Hematopoietic multipotent progenitor cell (in vitro differentiated cells): ENCODE measurements around the gene LACTB. TPM values are rescaled to one million over a fixed set of nuclear protein-coding genes. Genes with fewer than 3 reads are reported as not detected.
"Not testable (repeated sequence)": the region's sequence is repeated elsewhere in the genome, so short reads cannot be mapped to it uniquely, and the experiment has no call there.

Experiments
- DNase-seq, 3 donors: peaks; one replicate each; pipeline ENCODE4 v3.0.0-alpha.2; 2011 to 2015; ENCODE audit warnings: low read depth in 2 of 3, low spot score in 2 of 3
- total RNA-seq: library from RNA; depleted of rRNA; stranded (reverse); fragments of >200 nt; gene quantifications from one replicate; pipeline ENCODE4 v1.2.3, GENCODE V29; 2012

LACTB gene
- total RNA-seq, 1 donor, result 7.3 TPM

DNA sequence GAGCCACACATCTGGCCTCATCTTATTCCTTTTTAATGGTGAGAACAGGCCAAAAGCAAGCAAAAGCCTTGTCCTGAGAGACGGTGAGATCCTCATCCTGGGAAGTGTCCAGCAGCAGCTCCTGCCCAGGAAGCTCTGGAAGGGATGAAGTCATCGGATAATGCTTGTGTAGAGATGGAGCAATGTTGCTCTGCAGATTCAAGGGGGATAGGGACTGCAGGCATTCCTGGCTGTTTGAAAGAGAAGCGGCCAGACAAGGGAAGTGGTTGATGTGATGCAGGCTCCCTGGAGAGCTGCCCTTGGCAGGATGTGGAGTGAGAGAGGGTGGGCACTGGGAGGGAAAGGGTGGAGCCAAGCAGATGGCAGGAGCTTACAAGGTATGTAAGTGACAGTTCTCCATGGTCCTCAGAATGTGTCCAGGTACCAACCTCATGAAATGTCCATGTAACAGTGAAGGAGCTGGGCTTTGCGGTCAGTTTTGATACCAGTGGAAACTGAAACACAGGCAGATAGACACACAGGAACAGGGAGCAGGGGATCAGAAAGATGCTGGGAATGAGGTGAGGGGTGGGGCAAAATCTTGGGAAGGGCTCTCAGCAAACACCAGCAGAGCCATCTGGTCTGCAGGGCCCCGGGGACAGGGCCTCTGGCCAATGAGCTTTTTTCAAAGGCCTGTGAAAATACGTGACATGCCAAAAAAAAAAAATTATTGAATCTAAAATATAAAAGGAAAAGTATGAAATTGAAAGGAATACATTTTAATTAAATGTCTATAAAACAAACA is 32.2 kb upstream of the LACTB start:
- no peak for DNase-seq

DNA sequence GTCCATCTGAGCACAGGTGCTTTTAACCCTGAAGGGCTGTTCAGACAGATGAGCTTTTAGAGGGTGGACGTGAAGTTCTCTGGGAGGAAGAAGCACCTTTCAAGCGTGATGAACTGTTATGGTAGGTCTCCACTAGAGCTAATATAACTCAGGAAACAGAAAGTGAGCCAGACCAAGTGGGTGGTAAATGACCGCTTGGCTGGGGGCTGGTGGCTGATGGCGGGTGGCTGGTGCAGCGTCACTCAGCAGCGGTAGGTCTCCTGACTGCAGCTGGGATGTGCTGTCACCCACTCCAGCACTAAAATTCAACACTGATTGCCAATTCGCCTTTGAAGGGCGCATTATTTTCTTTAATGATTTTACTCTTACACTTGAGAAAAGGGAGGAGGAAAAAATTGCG is 31.2 kb upstream of the LACTB start:
- DNase-seq, result no peak

DNA sequence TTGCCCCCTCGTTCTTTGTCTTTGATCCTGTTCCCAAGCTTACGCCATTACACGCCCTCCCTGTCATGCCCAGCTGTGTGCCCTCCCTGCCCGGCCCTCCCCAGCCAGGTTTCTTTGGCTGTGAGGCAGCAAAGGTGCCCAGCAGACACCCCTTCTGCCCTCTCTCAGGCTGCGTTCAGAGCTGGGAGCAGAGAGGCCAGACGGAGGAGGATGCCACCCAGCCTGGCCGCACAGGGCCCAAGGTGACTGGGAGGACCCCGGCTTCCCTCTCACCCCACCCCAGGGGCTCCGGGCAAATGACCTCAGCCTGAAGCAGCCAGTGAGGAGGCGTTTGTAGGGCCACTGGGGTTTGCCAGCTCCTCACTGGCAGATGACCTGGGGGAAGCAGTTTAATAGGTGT is 30.8 kb upstream of the LACTB start:
- no peak for DNase-seq

DNA sequence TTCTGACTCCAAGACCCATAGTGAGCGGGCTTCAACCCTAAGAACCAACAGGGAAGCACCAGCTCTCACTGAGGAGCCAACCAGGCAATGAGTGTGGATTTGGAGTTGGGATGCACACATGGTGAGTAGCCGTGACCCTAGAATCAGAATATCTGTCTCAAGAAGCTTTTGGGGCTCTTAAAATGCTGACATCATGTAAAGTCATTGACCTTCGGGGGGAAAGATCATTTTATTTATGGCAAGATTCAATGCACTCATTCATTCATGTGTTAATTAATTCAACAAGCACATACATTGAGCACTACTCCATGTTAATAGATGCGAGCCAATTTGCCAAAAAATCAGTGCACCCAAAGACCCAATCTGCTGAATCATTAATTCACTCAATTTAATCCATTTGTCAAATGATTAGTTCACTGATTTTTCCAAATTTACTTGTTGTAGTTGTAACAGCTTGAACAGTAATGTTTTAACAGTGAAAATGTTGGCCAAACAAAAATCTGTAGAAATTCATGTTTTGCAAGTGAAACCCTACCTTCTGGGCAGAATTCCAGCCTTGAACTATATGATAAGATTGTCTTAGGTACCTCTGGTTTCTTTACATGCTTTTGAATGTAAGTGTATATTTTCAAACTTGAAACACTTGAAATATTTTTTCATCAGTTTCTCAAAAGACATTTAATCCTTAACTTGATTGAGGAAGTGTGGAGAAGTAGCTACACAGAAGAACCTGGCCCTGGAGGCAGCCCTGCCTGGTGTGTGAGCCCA is 29.8 kb upstream of the LACTB start:
- no peak for DNase-seq

DNA sequence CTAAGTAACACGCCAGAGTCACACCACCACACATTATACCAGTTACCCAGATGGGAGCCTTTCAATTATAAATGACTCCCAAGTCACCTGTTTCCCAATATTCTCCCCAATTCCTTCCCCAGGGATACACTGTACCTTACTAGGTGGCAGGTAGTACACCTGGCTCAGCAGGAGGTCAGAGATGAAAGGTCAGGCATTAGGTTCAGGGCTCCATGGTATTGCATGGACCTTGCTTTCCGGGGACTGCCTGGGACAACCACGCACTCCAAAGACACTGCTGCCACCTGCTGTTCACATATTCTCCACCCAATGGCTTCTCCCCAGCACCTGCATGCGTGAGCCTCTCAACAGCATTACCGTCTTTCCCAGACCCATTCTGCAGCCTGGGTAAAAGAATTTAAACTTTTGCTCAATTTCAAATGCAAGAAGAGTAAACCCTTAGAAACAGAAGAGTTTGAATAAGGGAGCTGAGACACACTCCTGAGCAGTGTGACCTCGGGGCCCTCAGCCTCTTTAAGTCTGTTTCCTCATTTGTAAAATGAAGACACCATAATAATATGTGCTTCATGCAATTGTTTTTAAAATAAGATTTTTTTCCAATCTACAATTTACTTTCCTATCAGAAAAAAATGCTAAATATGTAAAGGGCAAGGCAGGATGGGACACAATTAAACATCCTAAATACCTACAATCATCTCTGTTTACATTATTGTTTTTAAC is 28.0 kb upstream of the LACTB start:
- peak; percentile 36 to 80 (median 62) for DNase-seq

DNA sequence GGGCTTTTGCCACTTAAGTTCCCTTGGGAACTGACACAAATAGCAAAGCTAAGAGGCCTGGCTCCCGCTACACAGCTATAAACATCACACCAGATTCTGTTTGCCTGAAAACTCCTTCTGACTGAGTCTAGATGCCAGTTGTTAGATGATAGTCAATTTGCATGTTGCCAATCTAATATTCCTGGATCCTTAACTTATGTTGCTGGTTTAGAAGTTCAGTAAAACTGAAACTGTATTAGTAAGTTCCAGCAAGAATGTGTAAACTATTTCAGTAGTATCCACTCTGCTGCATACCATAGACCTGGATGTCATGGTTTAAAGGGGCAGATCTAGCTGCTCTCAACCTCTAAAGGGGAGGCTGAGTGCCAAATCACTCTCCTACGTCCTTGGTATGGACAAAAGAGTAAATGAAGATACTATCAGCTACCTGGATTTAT is 27.1 kb upstream of the LACTB start:
- DNase-seq, result no peak

DNA sequence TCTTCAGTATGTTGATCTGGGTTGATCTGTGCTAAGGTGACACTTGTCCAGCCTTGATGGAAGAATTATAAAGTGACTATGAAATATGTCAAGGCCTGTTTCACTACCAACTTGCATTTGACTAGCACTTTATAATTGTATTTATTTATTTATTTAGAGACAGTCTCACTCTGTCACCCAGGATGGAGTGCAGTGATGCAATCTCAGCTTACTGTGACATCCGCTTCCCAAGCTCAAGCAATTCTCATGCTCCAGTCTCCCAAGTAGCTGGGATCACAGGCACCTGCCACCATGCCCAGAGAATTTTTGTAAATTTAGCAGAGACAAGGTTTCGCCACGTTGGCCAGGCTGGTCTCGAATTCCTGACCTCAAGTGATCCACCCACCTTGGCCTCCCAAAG is 25.5 kb upstream of the LACTB start:
- no peak for DNase-seq

DNA sequence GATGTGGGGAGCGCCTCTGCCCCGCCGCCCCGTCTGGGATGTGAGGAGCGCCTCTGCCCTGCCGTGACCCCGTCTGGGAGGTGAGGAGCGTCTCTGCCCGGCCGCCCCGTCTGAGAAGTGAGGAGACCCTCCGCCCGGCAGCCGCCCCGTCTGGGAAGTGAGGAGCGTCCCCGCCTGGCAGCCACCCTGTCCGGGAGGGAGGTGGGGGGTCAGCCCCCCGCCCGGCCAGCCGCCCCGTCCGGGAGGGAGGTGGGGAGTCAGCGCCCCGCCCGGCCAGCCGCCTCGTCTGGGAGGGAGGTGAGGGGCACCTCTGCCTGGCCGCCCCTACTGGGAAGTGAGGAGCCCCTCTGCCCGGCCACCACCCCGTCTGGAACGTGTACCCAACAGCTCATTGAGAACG is 22.8 kb upstream of the LACTB start:
- DNase-seq, result not testable (repeated sequence)

DNA sequence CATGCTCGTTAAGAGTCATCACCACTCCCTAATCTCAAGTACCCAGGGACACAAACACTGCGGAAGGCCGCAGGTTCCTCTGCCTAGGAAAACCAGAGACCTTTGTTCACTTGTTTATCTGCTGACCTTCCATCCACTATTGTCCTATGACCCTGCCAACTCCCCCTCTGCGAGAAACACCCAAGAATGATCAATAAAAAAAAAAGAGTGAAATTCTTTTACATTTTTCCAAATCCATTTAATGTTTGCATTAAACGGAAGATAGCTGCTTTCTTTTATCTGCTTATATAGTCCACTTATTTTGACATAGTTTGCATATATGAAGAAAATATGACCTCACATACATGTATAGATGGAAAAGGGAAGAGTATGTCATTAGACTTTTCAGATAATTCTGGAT is 22.1 kb upstream of the LACTB start:
- DNase-seq, result not testable (repeated sequence)

DNA sequence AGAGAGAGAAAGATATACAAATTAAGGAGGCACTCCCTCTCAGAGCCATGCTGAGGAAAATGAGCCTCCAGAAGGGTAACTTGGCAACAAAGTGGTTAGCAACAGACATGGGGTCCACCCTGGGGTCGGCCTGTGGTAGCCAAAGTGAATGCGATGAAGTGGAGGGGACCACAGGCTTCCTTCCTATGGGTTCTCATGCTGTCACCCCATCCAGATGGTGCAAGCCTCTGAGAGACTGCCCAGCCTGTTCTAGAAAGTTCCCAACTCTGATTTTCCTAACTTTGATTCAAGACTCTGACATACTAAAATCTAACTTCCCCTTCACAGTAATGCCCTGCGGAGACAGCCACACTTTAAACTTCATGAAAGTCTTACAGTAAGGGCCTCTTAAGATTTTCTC is 18.2 kb upstream of the LACTB start:
- peak in 2 of 3 donors; percentile 18 to 70 for DNase-seq

DNA sequence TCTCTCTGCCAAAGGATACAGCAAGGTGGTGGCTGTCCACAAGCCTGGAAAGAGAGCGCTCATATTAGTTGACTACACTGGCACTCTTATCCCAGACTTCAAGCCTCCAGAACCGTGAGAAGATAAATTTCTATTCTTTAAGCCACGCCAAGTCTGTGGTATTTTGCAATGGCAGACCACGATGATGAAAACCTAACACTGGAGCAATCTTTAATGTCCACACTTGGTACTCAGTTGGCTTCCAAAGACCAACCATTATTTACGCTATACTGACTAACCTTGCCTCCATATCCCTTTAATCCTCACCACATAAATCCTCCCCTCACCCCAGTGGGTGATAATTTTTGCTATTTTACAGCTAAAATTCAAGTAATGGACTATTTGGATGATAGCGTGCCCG is 16.9 kb upstream of the LACTB start:
- DNase-seq, result no peak

DNA sequence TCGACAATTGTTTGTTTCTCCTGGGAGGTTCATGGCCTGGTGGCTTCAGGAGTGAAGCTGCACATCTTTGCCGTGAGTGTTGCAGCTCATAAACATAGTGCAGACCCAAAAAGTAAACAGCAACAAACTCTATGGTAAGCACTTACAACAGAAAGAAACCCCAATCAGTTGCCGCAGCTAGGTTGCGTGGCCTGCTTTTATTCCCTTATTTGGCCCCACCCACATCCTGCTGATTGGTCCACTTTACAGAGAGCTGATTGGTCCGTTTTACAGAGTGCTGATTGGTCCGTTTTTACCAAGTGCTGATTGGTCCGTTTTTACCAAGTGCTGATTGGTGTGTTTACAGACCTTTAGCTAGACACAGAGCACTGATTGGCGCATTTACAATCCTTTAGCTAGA is 16.3 kb upstream of the LACTB start:
- not testable (repeated sequence) for DNase-seq

DNA sequence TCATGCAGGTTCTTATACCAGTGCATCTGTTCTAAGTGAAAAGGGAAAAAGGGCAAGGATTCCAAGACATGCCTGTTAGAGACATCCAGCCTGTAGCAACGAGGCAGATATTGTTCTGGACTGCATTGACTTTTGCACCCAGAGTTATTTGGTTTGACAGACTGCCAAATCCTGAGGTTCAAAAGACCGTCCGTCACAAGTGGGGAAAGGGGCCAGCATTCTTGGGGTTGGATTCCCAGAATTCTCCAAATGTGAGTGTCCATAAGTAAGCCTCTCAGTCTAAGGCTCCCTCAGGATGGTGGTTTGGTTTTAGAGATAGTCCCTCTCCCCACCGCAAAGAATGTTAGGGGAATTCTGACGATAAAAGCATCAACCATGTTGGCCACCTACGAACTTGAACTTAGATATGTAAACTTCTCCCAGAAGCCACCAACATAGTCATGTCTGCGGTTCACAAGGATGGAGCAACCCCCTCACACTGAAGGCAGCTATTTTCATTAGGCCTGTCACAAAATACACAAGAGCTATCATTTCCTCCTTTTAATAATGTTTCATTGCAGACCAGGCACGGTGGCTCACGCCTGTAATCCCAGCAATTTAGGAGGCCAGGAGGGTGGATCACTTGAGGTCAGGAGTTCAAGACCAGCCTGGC is 13.6 kb upstream of the LACTB start:
- DNase-seq, result no peak

DNA sequence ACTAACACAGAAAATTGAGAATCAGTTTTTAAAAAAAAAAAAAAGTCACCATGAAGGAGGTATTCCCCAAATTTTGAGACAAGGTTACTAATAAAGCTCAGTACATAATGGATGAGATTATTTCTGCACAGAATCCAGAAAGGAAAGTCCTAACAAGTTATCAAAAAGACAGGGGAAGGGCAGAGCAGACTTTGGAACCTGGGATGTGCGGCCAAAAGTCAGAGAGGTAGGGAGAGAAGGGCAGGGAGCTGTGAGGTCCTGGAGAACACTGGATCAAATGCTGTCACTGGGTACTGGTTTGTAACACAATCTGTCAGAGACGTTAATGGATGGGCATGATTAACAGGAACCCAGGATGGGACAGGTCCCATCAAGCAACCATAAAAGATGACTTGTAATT is 12.2 kb upstream of the LACTB start:
- DNase-seq, result no peak

DNA sequence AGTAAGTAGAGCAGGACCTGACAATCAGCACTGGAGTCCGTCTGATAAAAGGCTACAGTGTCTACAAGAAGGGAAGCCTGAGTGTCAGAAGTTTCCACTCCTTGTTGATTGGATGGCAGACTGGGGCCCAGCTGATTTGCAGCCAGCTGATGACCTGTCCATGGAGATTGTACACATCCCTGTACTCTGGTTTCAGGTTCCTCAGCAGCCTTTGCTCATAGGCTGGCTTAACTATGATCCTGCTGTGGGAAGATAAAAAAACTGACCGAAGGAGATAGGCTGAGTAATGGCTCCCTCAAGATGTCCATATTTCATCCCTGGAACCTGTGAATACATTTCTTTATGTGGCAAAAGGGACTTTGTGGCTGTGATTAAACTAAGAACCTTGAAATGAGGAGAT is 11.7 kb upstream of the LACTB start:
- no peak for DNase-seq

DNA sequence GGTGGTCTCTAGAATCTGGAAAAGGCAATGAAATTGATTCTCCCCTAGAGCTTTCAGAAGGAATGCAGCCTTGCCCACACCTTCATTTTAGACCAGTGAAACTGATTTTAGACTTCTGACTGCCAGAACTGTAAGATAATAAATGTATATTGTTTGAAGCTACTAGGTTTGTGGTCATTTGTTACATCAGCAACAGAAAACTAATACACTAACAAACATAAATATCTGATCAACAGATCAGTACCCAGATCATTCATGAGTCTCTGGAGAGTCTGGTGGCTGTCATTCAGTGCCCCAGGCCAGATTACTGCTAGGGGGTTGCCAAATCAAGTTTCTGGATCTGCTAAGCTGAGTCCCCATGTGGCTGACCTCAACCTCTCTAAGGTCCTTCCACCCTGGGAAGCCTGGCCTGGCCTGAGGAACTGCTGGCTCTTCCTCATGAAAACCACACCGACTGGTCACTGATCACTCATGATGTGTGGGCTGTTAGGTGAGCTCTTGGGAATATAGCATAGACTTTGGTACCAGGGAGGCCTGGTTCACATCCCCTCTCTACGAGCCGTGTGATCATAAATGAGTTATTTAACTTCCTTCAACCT is 11.1 kb upstream of the LACTB start:
- DNase-seq, result no peak

DNA sequence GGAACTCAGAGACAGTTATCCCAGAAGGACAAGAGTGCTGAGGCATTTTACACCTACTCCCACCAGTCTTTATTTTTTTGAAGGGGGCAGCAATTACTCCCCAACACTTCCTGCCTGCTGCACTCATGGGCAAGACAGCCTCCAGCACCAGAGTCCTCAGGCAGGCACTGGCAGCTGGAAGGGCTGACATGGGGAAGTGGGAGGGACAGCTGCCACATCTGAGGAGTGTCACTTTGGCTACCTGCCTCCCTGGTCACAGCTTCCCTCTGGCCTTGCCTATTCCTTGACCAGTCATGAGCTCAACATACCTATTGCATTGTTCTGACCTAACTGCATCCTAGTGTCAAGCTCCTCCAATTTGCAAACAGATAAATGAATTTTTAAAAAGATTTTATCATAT is 10.2 kb upstream of the LACTB start:
- DNase-seq, result no peak

DNA sequence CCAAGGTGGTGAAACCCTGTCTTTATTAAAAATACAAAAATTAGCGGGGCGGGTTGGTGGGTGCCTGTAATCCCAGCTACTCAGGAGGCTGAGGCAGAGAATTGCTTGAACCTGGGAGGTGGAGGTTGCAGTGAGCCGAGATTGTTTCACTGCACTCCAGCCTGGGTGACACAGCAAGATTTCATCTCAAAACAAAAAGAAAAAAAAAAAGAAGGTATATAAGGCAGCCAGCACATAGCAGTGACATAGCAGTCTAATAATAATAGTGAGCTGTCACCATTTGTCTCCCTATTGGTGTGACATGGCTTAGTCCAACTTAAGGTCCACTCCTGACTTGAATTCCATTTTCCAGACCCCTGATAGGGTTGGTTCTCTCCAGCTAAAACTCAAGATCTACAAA is 8.8 kb upstream of the LACTB start:
- DNase-seq, result no peak

DNA sequence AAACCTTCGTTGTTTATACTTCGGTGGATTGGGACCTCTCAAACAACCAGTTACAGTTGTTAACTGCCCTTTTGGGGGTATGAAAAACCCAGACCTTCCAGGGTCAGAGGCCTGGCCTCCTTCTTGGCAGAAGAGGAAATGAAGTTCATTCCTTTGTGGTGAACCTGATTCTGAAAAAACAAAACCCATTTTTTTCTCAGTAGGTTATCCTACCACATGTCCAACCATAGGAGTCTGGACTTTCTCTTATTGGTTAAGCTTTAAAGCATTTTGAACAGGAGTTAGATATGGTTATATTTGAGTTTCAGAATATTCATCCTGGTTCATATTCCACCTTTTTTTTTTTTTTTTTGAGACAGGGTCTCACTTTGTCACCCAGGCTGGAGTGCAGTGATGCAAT is 7.2 kb upstream of the LACTB start:
- no peak for DNase-seq

DNA sequence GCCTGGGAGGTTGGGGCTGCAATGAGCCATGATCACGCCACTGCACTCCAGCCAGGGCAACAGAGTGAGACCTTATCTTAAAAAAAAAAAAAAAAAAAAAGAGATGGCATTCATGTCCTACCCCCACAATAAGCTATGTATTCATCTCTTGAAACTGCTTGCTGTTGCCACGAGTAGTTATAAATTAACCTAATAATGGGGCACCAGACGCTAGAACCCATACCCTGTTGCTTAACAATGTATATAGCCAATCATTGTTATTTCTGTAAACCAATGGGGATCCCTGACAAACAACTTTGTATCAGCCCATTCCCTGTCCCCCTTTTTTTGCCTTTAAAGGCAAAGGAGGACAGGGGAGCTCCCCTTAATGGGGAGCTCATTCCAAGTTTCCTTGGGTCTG is 2.8 kb upstream of the LACTB start:
- no peak for DNase-seq
